Psoas muscle (tissue), 8 donors: ENCODE results near the gene SLC4A5. TPM values are rescaled to one million over a fixed set of nuclear protein-coding genes. Genes with fewer than 3 reads are reported as not detected.

ENCODE experiments used
- ATAC-seq, 4 donors: fragments of 200-7000 bp; cut with Tn5 transposase; one replicate each; pipeline ENCODE4 v1.9.1; 2020; ENCODE audit warnings: moderate library complexity in 3 of 4, mild to moderate bottlenecking in 2 of 4
- DNase-seq, 2 donors: peaks; one replicate each; pipeline ENCODE4 v3.0.0-alpha.2; 2020
- H3K27ac ChIP-seq: fragments of 200-600 bp; one replicate; pipeline ENCODE4 v1.8.0; 2022
- H3K27me3 ChIP-seq, 3 donors: fragments of 200-600 bp in 1 of 3; one replicate each; pipeline versions ENCODE4 v1.6.1 to v1.8.0; 2013 to 2022; ENCODE audit warnings: low read length in 2 of 3, mild to moderate bottlenecking in 2 of 3, moderate library complexity in 1 of 3; ENCODE audit not compliant: insufficient read depth in 3 of 3
- H3K36me3 ChIP-seq, 2 donors: fragments of 200-600 bp in 1 of 2; one replicate each; pipeline versions ENCODE4 v1.6.1 to v1.8.0; 2013 to 2022; ENCODE audit warnings: low read depth in 1 of 2, mild to moderate bottlenecking in 1 of 2, moderate library complexity in 1 of 2; ENCODE audit not compliant: insufficient read depth in 1 of 2
- H3K4me1 ChIP-seq: fragments of 200-600 bp; one replicate; pipeline ENCODE4 v1.8.0; 2022
- H3K4me3 ChIP-seq: fragments of 200-600 bp; one replicate; pipeline ENCODE4 v1.8.0; 2022; ENCODE audit warnings: mild to moderate bottlenecking
- H3K9me3 ChIP-seq: fragments of 200-600 bp; one replicate; pipeline ENCODE4 v1.8.0; 2022
- WGBS, 3 donors: extraction: QIAGEN DNeasy Blood & Tissue Kit; methylation state at CpG; one replicate each; pipeline versions ENCODE4 v1.1.6 to v1.1.7; 2013; 5-methylcytosine and 5-hydroxymethylcytosine counted together
- intact Hi-C, 2 donors: fragments of 100-400 bp; cut with DNase I; formaldehyde crosslinking; loops; one replicate each; pipeline versions ENCODE4 v1.11.0 to v1.14.2; 2022
- polyA plus RNA-seq, 3 donors: library from polyadenylated mRNA; stranded (reverse); fragments of 200-250 nt; gene quantifications; one replicate each; pipeline ENCODE4 v1.2.3, GENCODE V29; 2013
- total RNA-seq, 4 donors: library from RNA; stranded (reverse); fragmentation: NEBNext Ultra II Directional in 2 of 4; extraction: Animal tissue kit (Norgen Biotek cat#: 25700) in 2 of 4; gene quantifications; one replicate each; pipeline versions ENCODE4 v1.2.1 to v1.2.4, GENCODE V29; 2021 to 2023
- TF ChIP-seq, protein P1 (sequence below): fragments of 200-600 bp; IDR thresholded peaks from one replicate; pipeline ENCODE4 v1.8.0; 2022; ENCODE audit warnings: antibody characterized with exemption
- donor health status: healthy with polysubstance abuse.
- donor health status: DM: no; HTN: no; CAD: no; lungs with moderate emphysema.
- donor health status: Bipolar disorder and iron deficiency.
- donor health status: healthy.
- donor health status: DM: yes; HTN: yes; CAD: no.
- donor health status: DM: no; HTN: no; CAD: no.
- donor health status: DM: no; HTN: no; CAD: no.
- donor health status: DM: yes; HTN: yes; CAD: no.

Gene SLC4A5
- total and polyA plus RNA-seq, 7 donors, result 0.27 to 5.7 (median 0.57) TPM

GRCh38 chr2:74317701-74318100 is 25.5 kb downstream of the SLC4A5 start:
- ATAC-seq (no peak), DNase-seq (no peak)
- H3K27ac ChIP-seq, result no peak overlapping the region
- H3K4me1 ChIP-seq, result no peaks in the 10 kb centered on the region
- TF ChIP-seq, protein P1, sequence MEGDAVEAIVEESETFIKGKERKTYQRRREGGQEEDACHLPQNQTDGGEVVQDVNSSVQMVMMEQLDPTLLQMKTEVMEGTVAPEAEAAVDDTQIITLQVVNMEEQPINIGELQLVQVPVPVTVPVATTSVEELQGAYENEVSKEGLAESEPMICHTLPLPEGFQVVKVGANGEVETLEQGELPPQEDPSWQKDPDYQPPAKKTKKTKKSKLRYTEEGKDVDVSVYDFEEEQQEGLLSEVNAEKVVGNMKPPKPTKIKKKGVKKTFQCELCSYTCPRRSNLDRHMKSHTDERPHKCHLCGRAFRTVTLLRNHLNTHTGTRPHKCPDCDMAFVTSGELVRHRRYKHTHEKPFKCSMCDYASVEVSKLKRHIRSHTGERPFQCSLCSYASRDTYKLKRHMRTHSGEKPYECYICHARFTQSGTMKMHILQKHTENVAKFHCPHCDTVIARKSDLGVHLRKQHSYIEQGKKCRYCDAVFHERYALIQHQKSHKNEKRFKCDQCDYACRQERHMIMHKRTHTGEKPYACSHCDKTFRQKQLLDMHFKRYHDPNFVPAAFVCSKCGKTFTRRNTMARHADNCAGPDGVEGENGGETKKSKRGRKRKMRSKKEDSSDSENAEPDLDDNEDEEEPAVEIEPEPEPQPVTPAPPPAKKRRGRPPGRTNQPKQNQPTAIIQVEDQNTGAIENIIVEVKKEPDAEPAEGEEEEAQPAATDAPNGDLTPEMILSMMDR, result no peak
- intact Hi-C loops, result no loop called here
- H3K27me3 ChIP-seq, result no peaks in the 10 kb centered on the region
- H3K9me3 ChIP-seq, result no peaks in the 10 kb centered on the region
- peaks cover 0 to 5% of the 10 kb centered on the region in 2 donors for H3K36me3 ChIP-seq
- H3K4me3 ChIP-seq, result no peak overlapping the region

- Histone ChIP-seq H3K4me3 (no peak overlapping the region), H3K27ac (no peak overlapping the region), H3K36me3 (peaks cover 0 to 5% of the 10 kb centered on the region in 2 donors), H3K9me3 (no peaks in the 10 kb centered on the region), H3K4me1 (no peaks in the 10 kb centered on the region), H3K27me3 (no peaks in the 10 kb centered on the region)
- TF ChIP-seq, protein P1, result no peak
- no peak for DNase-seq
- 73 to 81% (median 78%) methylated on average over 6 of the region's 6 CpGs for WGBS, 3 donors
- intact Hi-C loops, result no loop called here
- ATAC-seq, result no peak
These were observed 26.5 kb downstream of the SLC4A5 start for GRCh38 chr2:74316627-74317295.

- Histone ChIP-seq H3K9me3 (no peaks in the 10 kb centered on the region), H3K36me3 (peaks cover 0 to 5% of the 10 kb centered on the region in 2 donors), H3K27ac (no peak overlapping the region), H3K27me3 (no peaks in the 10 kb centered on the region), H3K4me3 (no peak overlapping the region), H3K4me1 (no peaks in the 10 kb centered on the region)
- no peak for DNase-seq
- TF ChIP-seq, protein P1, result no peak
- ATAC-seq, result no peak
- intact Hi-C loops, result no loop called here
- WGBS, 3 donors, result 81 to 83% (median 81%) methylated on average over 5 of the region's 5 CpGs
These were observed 29.1 kb downstream of the SLC4A5 start for GRCh38 chr2:74314107-74314506.

DNA sequence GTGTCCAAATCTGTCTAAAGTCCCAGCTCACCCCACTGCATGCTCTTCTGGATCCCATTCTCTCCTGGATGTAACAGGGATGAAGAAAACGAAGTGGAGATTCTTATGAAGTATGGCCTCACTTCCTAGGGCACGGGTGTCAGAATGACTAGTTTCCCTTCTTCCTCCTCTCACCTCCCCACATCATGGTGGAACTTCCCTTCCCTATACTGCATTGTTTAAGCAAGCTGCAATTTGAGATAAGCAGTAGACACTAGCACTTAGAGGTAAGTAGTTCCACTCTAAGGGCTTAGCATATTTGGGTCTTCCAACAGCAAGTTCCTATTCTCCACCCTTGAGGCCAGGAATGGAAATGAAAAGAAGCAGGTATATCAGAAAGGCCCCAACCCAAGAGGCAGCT is 29.7 kb downstream of the SLC4A5 start:
- intact Hi-C loops, result no loop called here

More for the DNA sequence above, 29.7 kb downstream of the SLC4A5 start:
- Histone ChIP-seq H3K27me3 (no peaks in the 10 kb centered on the region), H3K27ac (no peak overlapping the region), H3K36me3 (peaks cover 0 to 5% of the 10 kb centered on the region in 2 donors), H3K9me3 (no peaks in the 10 kb centered on the region), H3K4me1 (no peaks in the 10 kb centered on the region), H3K4me3 (no peak overlapping the region)
- no peak for DNase-seq
- no peak for ATAC-seq
- TF ChIP-seq, protein P1, result no peak
- WGBS, 3 donors, result 67 to 87% (median 75%) methylated on average over 2 of the region's 2 CpGs
